Stimulated activated CD4-positive, alpha-beta T cell treated with anti-CD3 and anti-CD28 coated beads, Interleukin-4, amount 100 ng/mL, for 1 hour (primary cell): ENCODE data around the gene KIR3DL3.
"Not testable (repeated sequence)": the region's sequence is repeated elsewhere in the genome, so short reads cannot be mapped to it uniquely, and the experiment has no call there.

ENCODE experiments used
- DNase-seq: peaks from one replicate; pipeline ENCODE4 v3.0.0-alpha.2; 2020

Gene KIR3DL3

GRCh38 chr19:54738306-54738705 is 14.1 kb downstream of the KIR3DL3 start, which contains the start of gene KIR2DL3:
Gene KIR2DL3 (plus strand): TSS chr19:54738513. CDS start chr19:54738546, 33 bp downstream.
- DNase-seq = not testable (repeated sequence)

DNA sequence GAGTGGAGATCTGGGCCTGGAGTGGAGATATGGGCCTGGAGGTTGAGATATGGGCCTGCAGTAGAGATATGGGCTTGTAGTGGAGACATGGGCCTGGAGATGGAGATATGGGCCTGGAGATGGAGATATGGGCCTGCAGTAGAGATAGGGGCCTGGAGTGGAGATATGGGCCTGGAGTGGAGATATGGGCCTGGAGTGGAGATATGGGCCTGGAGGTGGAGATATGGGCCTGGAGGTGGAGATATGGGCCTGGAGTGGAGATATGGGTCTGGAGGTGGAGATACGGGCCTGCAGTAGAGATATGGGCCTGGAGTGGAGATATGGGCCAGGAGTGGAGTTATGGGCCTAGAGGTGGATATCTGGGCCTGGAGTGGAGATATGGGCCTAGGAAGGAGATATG is 14.5 kb downstream of the KIR3DL3 start:
- DNase-seq = no peak

DNA sequence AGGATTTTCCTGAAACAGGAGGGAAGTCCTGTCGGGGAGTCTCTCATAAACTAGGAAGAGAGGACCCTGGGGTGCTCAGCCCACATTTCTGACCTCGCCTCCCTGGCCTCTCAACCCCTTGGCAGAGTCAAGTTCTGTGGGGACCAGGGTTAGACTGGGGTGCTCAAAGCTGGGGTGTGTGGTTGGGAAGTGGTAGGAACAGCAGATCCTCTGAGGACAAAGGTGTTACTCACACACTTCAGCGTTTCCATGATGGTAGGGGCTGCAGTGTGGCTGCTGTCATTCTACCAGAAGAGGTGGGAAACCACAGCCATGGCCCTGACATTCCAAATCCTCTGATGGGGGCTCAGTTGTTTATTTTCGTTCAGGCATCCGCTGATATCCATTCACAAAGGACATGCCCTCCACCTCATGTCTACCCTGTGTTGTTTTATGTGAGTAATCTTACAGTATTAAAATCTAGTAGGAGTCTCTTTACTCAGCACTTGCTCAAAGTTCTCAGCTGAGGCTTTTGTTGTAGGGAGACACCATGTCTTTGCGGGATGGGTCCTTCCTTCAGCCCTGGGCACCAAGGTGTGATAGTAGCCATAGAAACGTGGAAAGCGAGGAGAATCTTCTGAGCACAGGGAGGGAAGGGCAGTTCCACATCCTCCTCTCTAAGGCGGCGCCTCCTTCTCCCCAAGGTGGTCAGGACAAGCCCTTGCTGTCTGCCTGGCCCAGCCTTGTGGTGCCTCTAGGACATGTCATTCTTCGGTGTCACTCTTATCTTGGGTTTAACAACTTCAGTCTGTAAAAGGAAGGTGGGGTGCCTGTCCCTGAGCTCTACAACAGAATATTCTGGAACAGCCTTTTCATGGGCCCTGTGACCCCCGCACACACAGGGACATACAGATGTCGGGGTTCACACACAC is 15.6 kb downstream of the KIR3DL3 start:
- DNase-seq = no peak

- DNase-seq = not testable (repeated sequence)
Observed at GRCh38 chr19:54741950-54742349, 17.7 kb downstream of the KIR3DL3 start.

DNA sequence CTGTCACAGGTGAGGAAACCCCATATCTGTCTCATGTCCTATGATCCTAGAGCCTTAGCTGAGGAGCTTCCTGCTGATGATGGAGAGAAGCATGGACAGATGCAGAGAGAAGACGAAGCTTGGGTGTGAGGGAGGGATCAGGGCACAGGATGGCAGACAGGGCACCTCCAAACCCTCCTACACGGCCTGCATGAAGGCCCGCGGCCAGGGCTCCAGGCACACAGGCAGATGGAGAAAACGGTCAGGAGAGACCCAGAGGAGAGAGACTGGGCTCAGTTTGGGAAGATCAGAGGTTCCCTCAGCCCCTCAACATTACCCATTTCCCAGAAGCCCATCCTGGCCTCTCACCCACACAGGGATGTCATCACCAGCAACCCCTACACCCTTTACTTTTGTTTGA is 19.8 kb downstream of the KIR3DL3 start:
- not testable (repeated sequence) for DNase-seq

- DNase-seq = not testable (repeated sequence)
Observed at GRCh38 chr19:54747614-54748322, 23.5 kb downstream of the KIR3DL3 start.

DNA sequence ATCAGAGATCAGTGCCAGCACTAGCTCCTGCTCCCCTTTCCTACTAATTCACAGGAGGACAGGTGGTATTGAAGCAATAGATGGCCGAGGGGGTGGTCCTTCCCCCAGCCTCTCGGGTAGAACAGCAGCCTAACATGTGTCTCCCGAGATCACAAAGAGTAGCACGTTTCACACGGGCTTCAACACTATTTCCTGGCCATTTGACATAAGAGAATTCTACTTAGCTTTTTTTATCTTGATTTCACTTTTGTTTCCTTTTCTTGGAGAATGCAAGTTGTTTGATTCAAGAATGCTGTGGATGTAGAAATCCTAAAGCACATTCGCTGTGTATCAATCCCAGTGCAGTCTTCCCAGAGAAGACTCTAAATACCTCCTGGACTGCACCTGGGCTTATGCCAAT is 26.0 kb downstream of the KIR3DL3 start:
- not testable (repeated sequence) for DNase-seq

GRCh38 chr19:54756204-54757110 is 32.2 kb downstream of the KIR3DL3 start:
- DNase-seq = not testable (repeated sequence)

- not testable (repeated sequence) for DNase-seq
Observed at GRCh38 chr19:54758577-54758976, 34.3 kb downstream of the KIR3DL3 start.

- not testable (repeated sequence) for DNase-seq
Observed at GRCh38 chr19:54764219-54764618, 40.0 kb downstream of the KIR3DL3 start.

GRCh38 chr19:54766464-54766863 is 42.2 kb downstream of the KIR3DL3 start:
- DNase-seq = not testable (repeated sequence)

DNA sequence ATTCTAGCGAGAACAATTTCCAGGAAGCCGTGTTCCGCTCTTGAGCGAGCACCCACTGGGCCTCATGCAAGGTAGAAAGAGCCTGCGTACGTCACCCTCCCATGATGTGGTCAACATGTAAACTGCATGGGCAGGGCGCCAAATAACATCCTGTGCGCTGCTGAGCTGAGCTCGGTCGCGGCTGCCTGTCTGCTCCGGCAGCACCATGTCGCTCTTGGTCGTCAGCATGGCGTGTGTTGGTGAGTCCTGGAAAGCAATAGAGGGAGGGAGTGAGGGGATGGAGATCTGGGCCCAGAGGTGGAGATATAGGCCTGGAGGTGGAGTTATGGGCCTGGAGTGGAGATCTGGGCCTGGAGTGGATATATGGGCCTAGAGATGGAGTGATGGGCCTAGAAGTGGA is 45.4 kb downstream of the KIR3DL3 start, which contains the start of gene KIR2DL1:
TSS of gene KIR2DL1 (plus strand) at position 148 of the 400 bp plus-strand sequence. CDS start at position 206, 58 bp downstream.
- not testable (repeated sequence) for DNase-seq

GRCh38 chr19:54770511-54770910 is 46.3 kb downstream of the KIR3DL3 start:
- DNase-seq = not testable (repeated sequence)

GRCh38 chr19:54771018-54771960 is 47.0 kb downstream of the KIR3DL3 start:
- DNase-seq = not testable (repeated sequence)

- not testable (repeated sequence) for DNase-seq
Observed at GRCh38 chr19:54772666-54773065, 48.4 kb downstream of the KIR3DL3 start.

DNA sequence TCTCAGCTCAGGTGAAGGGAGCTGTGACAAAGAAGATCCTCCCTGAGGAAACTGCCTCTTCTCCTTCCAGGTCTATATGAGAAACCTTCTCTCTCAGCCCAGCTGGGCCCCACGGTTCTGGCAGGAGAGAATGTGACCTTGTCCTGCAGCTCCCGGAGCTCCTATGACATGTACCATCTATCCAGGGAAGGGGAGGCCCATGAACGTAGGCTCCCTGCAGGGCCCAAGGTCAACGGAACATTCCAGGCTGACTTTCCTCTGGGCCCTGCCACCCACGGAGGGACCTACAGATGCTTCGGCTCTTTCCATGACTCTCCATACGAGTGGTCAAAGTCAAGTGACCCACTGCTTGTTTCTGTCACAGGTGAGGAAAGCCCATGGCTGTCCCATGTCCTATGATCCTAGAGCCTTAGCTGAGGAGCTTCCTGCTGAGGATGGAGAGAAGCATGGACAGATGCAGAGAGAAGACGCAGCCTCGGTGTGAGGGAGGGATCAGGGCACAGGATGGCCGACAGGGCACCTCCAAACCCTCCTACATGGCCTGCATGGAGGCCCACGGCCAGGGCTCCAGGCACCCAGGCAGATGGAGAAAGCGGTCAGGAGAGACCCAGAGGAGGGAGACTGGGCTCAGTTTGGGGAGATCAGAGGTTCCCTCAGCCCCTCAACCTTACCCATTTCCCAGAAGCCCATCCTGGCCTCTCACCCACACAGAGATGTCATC is 51.0 kb downstream of the KIR3DL3 start:
- DNase-seq = not testable (repeated sequence)

- not testable (repeated sequence) for DNase-seq
Observed at GRCh38 chr19:54775830-54776229, 51.6 kb downstream of the KIR3DL3 start.

DNA sequence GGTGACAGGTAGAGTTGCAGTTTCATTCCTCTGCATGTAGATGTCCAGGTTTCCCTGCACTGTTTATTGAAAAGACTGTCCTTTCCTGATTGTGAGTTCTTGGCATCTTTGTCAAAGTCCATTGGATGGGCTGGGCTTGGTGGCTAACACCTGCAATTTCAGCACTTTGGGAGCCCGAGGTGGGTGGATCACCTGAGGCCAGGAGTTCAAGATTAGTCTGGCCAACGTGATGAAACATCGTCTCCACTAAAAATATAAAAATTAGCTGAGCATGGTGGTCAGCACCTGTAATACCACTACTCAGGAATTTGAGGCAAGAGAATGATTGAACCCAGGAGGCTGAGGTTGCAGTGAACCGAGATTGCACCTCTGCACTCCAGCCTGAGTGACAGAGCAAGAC is 53.6 kb downstream of the KIR3DL3 start:
- not testable (repeated sequence) for DNase-seq

- not testable (repeated sequence) for DNase-seq
Observed at GRCh38 chr19:54778896-54779295, 54.7 kb downstream of the KIR3DL3 start.

DNA sequence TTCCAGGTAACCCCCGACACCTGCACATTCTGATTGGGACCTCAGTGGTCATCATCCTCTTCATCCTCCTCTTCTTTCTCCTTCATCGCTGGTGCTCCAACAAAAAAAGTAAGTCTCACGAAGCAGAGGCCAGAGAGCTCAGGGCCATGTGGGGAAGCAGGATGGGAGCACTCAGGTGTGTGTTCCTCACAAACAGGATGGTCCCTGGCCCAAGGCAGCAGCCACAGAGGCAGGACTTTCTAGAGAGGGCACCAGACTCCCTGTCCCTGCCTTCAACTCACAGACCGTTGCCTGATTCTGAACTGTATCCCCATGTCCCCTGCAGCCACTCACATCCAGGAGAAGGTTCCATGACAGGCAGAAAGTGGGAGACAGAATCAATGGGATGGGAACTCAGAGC is 58.7 kb downstream of the KIR3DL3 start:
- not testable (repeated sequence) for DNase-seq
